ENCODE measurements around the gene PARP16.

DNA sequence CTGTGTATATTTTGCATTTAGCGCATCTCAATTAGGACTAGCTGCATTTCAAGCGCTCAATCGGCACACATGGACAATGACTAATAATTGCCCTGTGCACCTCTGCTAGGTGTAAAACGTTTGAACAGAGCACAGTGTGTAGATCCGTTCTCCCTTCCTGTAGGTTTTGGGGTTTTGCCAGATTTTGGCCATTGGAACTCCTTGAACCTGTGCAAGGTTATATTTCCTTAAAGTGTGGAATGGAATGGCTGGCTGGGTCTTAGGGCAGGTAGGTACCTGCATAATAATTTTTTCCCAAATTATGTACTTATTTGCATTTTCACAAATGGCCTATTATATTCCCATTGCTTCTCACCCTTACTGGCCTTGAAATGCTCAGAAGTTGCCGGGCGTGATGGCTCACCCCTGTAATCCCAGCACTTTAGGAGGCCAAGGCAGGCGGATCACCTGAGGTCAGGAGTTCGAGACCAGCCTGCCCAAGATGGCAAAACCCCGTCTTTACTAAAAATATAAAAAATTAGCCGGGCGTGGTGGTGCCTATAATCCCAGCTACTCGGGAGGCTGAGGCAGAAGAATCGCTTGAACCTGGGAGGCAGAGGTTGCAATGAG, 18.6 kb upstream of the PARP16 start:
- TF ChIP-seq, protein P1, sequence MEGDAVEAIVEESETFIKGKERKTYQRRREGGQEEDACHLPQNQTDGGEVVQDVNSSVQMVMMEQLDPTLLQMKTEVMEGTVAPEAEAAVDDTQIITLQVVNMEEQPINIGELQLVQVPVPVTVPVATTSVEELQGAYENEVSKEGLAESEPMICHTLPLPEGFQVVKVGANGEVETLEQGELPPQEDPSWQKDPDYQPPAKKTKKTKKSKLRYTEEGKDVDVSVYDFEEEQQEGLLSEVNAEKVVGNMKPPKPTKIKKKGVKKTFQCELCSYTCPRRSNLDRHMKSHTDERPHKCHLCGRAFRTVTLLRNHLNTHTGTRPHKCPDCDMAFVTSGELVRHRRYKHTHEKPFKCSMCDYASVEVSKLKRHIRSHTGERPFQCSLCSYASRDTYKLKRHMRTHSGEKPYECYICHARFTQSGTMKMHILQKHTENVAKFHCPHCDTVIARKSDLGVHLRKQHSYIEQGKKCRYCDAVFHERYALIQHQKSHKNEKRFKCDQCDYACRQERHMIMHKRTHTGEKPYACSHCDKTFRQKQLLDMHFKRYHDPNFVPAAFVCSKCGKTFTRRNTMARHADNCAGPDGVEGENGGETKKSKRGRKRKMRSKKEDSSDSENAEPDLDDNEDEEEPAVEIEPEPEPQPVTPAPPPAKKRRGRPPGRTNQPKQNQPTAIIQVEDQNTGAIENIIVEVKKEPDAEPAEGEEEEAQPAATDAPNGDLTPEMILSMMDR (tag by site-specific recombination; IDR thresholded peaks at IDR 0.05), result 0 out of 2 replicates have a peak, but pooled peaks have one; percentile 12
- TF ChIP-seq HOXD13 (CRISPR knock-in tag; IDR thresholded peaks at IDR 0.05; ENCODE audit: borderline replicate concordance), result no peak
- TF ChIP-seq, protein P2, sequence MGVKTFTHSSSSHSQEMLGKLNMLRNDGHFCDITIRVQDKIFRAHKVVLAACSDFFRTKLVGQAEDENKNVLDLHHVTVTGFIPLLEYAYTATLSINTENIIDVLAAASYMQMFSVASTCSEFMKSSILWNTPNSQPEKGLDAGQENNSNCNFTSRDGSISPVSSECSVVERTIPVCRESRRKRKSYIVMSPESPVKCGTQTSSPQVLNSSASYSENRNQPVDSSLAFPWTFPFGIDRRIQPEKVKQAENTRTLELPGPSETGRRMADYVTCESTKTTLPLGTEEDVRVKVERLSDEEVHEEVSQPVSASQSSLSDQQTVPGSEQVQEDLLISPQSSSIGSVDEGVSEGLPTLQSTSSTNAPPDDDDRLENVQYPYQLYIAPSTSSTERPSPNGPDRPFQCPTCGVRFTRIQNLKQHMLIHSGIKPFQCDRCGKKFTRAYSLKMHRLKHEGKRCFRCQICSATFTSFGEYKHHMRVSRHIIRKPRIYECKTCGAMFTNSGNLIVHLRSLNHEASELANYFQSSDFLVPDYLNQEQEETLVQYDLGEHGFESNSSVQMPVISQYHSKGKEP (tag by site-specific recombination; IDR thresholded peaks at IDR 0.05), result 0 out of 2 replicates have a peak, but pooled peaks have one; percentile 2
- TF ChIP-seq FEZF1 (tag by site-specific recombination; IDR thresholded peaks at IDR 0.05), result no peak
- TF ChIP-seq, protein P3, sequence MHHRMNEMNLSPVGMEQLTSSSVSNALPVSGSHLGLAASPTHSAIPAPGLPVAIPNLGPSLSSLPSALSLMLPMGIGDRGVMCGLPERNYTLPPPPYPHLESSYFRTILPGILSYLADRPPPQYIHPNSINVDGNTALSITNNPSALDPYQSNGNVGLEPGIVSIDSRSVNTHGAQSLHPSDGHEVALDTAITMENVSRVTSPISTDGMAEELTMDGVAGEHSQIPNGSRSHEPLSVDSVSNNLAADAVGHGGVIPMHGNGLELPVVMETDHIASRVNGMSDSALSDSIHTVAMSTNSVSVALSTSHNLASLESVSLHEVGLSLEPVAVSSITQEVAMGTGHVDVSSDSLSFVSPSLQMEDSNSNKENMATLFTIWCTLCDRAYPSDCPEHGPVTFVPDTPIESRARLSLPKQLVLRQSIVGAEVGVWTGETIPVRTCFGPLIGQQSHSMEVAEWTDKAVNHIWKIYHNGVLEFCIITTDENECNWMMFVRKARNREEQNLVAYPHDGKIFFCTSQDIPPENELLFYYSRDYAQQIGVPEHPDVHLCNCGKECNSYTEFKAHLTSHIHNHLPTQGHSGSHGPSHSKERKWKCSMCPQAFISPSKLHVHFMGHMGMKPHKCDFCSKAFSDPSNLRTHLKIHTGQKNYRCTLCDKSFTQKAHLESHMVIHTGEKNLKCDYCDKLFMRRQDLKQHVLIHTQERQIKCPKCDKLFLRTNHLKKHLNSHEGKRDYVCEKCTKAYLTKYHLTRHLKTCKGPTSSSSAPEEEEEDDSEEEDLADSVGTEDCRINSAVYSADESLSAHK (tag by site-specific recombination; IDR thresholded peaks at IDR 0.05), result no peak
- peak; percentile 15; the same call in 1 of the 2 replicates for TF ChIP-seq RBAK (tag by site-specific recombination; IDR thresholded peaks at IDR 0.05)
- TF ChIP-seq GLIS2 (tag by site-specific recombination; IDR thresholded peaks at IDR 0.05), result no peak
- TF ChIP-seq SP3 (tag by site-specific recombination; IDR thresholded peaks at IDR 0.05), result no peak
- TF ChIP-seq KLF16 (tag by site-specific recombination; IDR thresholded peaks at IDR 0.05), result no peak
- TF ChIP-seq ZNF473 (tag by site-specific recombination; IDR thresholded peaks at IDR 0.05), result no peak
- TF ChIP-seq SETDB1 (IDR thresholded peaks at IDR 0.05; ENCODE audit: insufficient read length, low read length), result no peak
- TF ChIP-seq ZNF366 (tag by site-specific recombination; conservative IDR thresholded peaks at IDR 0.05), result no peak
